Endothelial cell (in vitro differentiated cells): ENCODE results near the gene F8. TPM values are rescaled to one million over a fixed set of nuclear protein-coding genes. Genes with fewer than 3 reads are reported as not detected.
"Not testable (repeated sequence)": the region's sequence is repeated elsewhere in the genome, so short reads cannot be mapped to it uniquely, and the experiment has no call there.

Experiments
- DNase-seq: peaks from one replicate; pipeline ENCODE4 v3.0.0; 2021; ENCODE audit warnings: low spot score
- H3K27ac Mint-ChIP-seq: one replicate; pipeline ENCODE4 v1.8.0; 2021; ENCODE audit warnings: mixed read lengths, inconsistent platforms; ENCODE audit not compliant: unreplicated experiment
- H3K27me3 Mint-ChIP-seq: one replicate; pipeline ENCODE4 v1.8.0; 2021; ENCODE audit warnings: mild to moderate bottlenecking, moderate library complexity, mixed read lengths, inconsistent platforms; ENCODE audit not compliant: unreplicated experiment
- H3K36me3 Mint-ChIP-seq: one replicate; pipeline ENCODE4 v1.8.0; 2021; ENCODE audit warnings: mild to moderate bottlenecking, low read depth, mixed read lengths, inconsistent platforms; ENCODE audit not compliant: unreplicated experiment
- H3K4me1 Mint-ChIP-seq: one replicate; pipeline ENCODE4 v1.8.0; 2021; ENCODE audit warnings: mild to moderate bottlenecking, mixed read lengths, inconsistent platforms; ENCODE audit not compliant: unreplicated experiment
- H3K4me3 Mint-ChIP-seq: one replicate; pipeline ENCODE4 v1.8.0; 2021; ENCODE audit warnings: mild to moderate bottlenecking, mixed read lengths, inconsistent platforms; ENCODE audit not compliant: unreplicated experiment
- H3K9me3 Mint-ChIP-seq: one replicate; pipeline ENCODE4 v1.8.0; 2021; ENCODE audit warnings: mixed read lengths, inconsistent platforms; ENCODE audit not compliant: unreplicated experiment
- CTCF ChIP-seq: fragments of 200-600 bp; sonication (generic); IDR thresholded peaks from one replicate; pipeline ENCODE4 v1.5.0; 2021; ENCODE audit warnings: antibody characterized with exemption; ENCODE audit not compliant: unreplicated experiment
- total RNA-seq: library from RNA; stranded (reverse); fragmentation: NEBNext Ultra II Directional; extraction: Animal tissue kit (Norgen Biotek cat#: 25700); gene quantifications from one replicate; pipeline ENCODE4 v1.2.1, GENCODE V29; 2021; ENCODE audit not compliant: unreplicated experiment

F8 gene
- total RNA-seq, 1 donor from 2014 or later, result 4.5 TPM

- no peaks in the 10 kb centered on the region for H3K36me3 Mint-ChIP-seq
- H3K4me1 Mint-ChIP-seq, result no peaks in the 10 kb centered on the region
- H3K4me3 Mint-ChIP-seq, result no peak overlapping the region
- no peaks in the 10 kb centered on the region for H3K9me3 Mint-ChIP-seq
- H3K27me3 Mint-ChIP-seq, result no peaks in the 10 kb centered on the region
- no peak for TF ChIP-seq CTCF
- DNase-seq, result no peak
- no peak overlapping the region for H3K27ac Mint-ChIP-seq
Observed at GRCh38 chrX:154961947-154962346, 60.6 kb downstream of the F8 start.

- H3K9me3 Mint-ChIP-seq, H3K36me3 Mint-ChIP-seq, H3K4me1 Mint-ChIP-seq, DNase-seq, H3K27ac Mint-ChIP-seq, H3K4me3 Mint-ChIP-seq, H3K27me3 Mint-ChIP-seq: not testable (repeated sequence)
Observed at GRCh38 chrX:154955799-154956198, 66.7 kb downstream of the F8 start.

- not testable (repeated sequence) for H3K27ac Mint-ChIP-seq, DNase-seq, H3K4me3 Mint-ChIP-seq, H3K36me3 Mint-ChIP-seq, H3K9me3 Mint-ChIP-seq, H3K27me3 Mint-ChIP-seq, H3K4me1 Mint-ChIP-seq
Observed at GRCh38 chrX:154939265-154939664, 83.3 kb downstream of the F8 start.

- not testable (repeated sequence) for H3K9me3 Mint-ChIP-seq, H3K36me3 Mint-ChIP-seq
Observed at GRCh38 chrX:154924771-154925170, 97.8 kb downstream of the F8 start.

GRCh38 chrX:154918060-154918483 is 104.5 kb downstream of the F8 start:
- peaks cover 6% of the 10 kb centered on the region for H3K36me3 Mint-ChIP-seq
- peak overlapping the region; percentile 51 for H3K4me3 Mint-ChIP-seq
- H3K27me3 Mint-ChIP-seq, result no peaks in the 10 kb centered on the region
- DNase-seq, result peak; percentile 28
- H3K9me3 Mint-ChIP-seq, result no peaks in the 10 kb centered on the region
- H3K27ac Mint-ChIP-seq, result no peak overlapping the region
- TF ChIP-seq CTCF, result peak; percentile 27
- H3K4me1 Mint-ChIP-seq, result no peaks in the 10 kb centered on the region

More at GRCh38 chrX:154924771-154925170, 97.8 kb downstream of the F8 start:
- H3K4me1 Mint-ChIP-seq, H3K27ac Mint-ChIP-seq, H3K4me3 Mint-ChIP-seq, H3K27me3 Mint-ChIP-seq, DNase-seq: not testable (repeated sequence)

- TF ChIP-seq CTCF, result no peak
- peaks cover 6% of the 10 kb centered on the region for H3K36me3 Mint-ChIP-seq
- no peak for DNase-seq
- H3K4me1 Mint-ChIP-seq, result no peaks in the 10 kb centered on the region
- H3K4me3 Mint-ChIP-seq, result no peak overlapping the region
- H3K9me3 Mint-ChIP-seq, result no peaks in the 10 kb centered on the region
- no peak overlapping the region for H3K27ac Mint-ChIP-seq
- no peaks in the 10 kb centered on the region for H3K27me3 Mint-ChIP-seq
Observed at GRCh38 chrX:154914052-154914451, 108.5 kb downstream of the F8 start.

GRCh38 chrX:154910528-154910927 is 112.0 kb downstream of the F8 start:
- not testable (repeated sequence) for H3K27ac Mint-ChIP-seq, H3K27me3 Mint-ChIP-seq, DNase-seq, H3K9me3 Mint-ChIP-seq, H3K36me3 Mint-ChIP-seq, H3K4me3 Mint-ChIP-seq, H3K4me1 Mint-ChIP-seq

- H3K4me3 Mint-ChIP-seq, H3K27me3 Mint-ChIP-seq, H3K36me3 Mint-ChIP-seq, DNase-seq, H3K27ac Mint-ChIP-seq, H3K4me1 Mint-ChIP-seq, H3K9me3 Mint-ChIP-seq: not testable (repeated sequence)
Observed at GRCh38 chrX:154910048-154910447, 112.5 kb downstream of the F8 start.
